Peyer's patch (tissue), 4 donors: Measurements from ENCODE around the gene LYPD6B.

Source experiments
- CTCF ChIP-seq, 6 experiments: fragments of 450-650 bp in 4 of 6; fragments of 200-600 bp in 2 of 6; sonication (generic) in 1 of 6; IDR thresholded peaks; one replicate each; pipeline ENCODE4 v1.5.1; 2017 to 2019; ENCODE audit warnings: antibody characterized with exemption in 6 of 6, mild to moderate bottlenecking in 3 of 6, moderate library complexity in 1 of 6
- POLR2A ChIP-seq, 2 donors: fragments of 450-650 bp; IDR thresholded peaks; one replicate each; pipeline ENCODE4 v1.5.1; 2017; ENCODE audit warnings: antibody characterized with exemption in 2 of 2, mild to moderate bottlenecking in 2 of 2, moderate library complexity in 2 of 2

DNA sequence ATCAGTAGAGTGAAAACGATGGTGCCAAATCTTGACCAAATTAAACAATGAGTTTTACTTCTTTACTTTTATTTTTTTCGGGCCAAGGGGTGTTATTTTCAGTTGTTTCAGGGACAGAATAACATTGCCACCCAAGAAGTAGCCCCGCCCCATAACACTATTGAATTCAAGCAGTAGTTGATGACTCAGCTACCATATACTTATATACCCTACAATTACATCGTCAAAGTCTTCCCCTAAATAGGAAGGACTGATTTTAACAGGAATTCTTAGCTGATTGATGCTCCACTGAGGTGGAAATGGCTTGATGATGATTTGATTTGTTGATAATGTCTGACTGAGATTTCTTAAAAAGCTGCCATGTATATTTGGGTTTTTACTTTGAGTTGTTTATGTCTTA is 24.7 kb downstream of the LYPD6B start:
- TF ChIP-seq POLR2A (IDR thresholded peaks at IDR 0.05) (no peak), CTCF (IDR thresholded peaks at IDR 0.05) (no peak)
